DND-41 (cell line): ENCODE results near the gene TMEM184A.

ENCODE experiments used
- EZH2 ChIP-seq: IDR thresholded peaks from 3 replicates; pipeline ENCODE4 v1.6.1; 2012; ENCODE audit warnings: borderline replicate concordance, low read depth, mild to moderate bottlenecking, moderate library complexity, low read length, inconsistent platforms; ENCODE audit not compliant: severe bottlenecking
- TF ChIP-seq, protein P1 (sequence below): IDR thresholded peaks from 2 replicates; pipeline ENCODE4 v1.5.1; 2012; ENCODE audit warnings: borderline replicate concordance, low read length, moderate library complexity, mild to moderate bottlenecking; ENCODE audit not compliant: poor library complexity, severe bottlenecking; ENCODE audit errors: extremely low read depth

DNA sequence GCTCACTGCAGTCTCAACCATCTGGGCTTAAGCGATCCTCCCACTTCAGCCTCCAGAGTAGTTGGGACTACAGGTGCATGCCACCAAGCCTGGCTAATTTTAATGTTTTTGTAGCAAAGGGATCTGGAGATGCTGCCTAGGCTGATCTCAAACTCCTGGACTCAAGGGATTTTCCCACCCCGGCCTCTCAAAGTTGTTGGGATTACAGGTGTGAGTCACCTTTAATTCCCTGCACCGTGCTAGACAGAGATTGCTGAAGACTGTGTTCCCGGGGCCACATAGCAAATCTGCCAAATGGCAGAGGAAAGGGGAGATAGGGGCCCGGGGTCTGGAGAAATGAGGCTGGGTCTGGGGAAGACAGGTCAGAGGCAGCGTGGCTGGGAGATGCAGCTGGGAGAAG is 34.5 kb upstream of the TMEM184A start:
- TF ChIP-seq, protein P1, sequence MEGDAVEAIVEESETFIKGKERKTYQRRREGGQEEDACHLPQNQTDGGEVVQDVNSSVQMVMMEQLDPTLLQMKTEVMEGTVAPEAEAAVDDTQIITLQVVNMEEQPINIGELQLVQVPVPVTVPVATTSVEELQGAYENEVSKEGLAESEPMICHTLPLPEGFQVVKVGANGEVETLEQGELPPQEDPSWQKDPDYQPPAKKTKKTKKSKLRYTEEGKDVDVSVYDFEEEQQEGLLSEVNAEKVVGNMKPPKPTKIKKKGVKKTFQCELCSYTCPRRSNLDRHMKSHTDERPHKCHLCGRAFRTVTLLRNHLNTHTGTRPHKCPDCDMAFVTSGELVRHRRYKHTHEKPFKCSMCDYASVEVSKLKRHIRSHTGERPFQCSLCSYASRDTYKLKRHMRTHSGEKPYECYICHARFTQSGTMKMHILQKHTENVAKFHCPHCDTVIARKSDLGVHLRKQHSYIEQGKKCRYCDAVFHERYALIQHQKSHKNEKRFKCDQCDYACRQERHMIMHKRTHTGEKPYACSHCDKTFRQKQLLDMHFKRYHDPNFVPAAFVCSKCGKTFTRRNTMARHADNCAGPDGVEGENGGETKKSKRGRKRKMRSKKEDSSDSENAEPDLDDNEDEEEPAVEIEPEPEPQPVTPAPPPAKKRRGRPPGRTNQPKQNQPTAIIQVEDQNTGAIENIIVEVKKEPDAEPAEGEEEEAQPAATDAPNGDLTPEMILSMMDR = no peak
- no peak for TF ChIP-seq EZH2
